Measurements from ENCODE around the gene HNRNPC.
A peak's percentile ranks its signal among the peaks of the same experiment; 100 is the strongest.

GRCh38 chr14:21263284-21264024 lies 5.8 kb downstream of the HNRNPC start:
- peak; percentile 23 to 91 for TF ChIP-seq POLR2A (IDR thresholded peaks at IDR 0.05; ENCODE audit: control extremely low read depth in 1 of 2, low read depth in 2 of 2, low read length in 2 of 2)
- no peak for TF ChIP-seq RAD21 (IDR thresholded peaks at IDR 0.05 in 1 of 2, conservative IDR thresholded peaks at IDR 0.05 in 1 of 2; ENCODE audit: low read depth in 2 of 2, low read length in 2 of 2)
- TF ChIP-seq EP300 (IDR thresholded peaks at IDR 0.05; ENCODE audit: borderline replicate concordance in 1 of 2, low read depth in 2 of 2, low read length in 2 of 2) = no peak
- no peak for TF ChIP-seq CTCF (IDR thresholded peaks at IDR 0.05; ENCODE audit: control extremely low read depth in 1 of 3, insufficient read depth in 1 of 3, low read depth in 1 of 3, low read length in 3 of 3)
- no peak for TF ChIP-seq SP1 (IDR thresholded peaks at IDR 0.05; ENCODE audit: low read depth, low read length)
- TF ChIP-seq POLR2AphosphoS5 (IDR thresholded peaks at IDR 0.05; ENCODE audit: low read depth, low read length) = peak; percentile 82

Measured in H1 (cell line).